ENCODE data around the gene PCP2.
"Not testable (repeated sequence)": the region's sequence is repeated elsewhere in the genome, so short reads cannot be mapped to it uniquely, and the experiment has no call there.

PCP2 gene

GRCh38 chr19:7646426-7646700, 12.8 kb upstream of the PCP2 start:
- TF ChIP-seq CTCF (conservative IDR thresholded peaks at IDR 0.05), result no peak
- no peak overlapping the region for H3K27ac ChIP-seq

GRCh38 chr19:7645656-7646425, 12.3 kb upstream of the PCP2 start:
- TF ChIP-seq CTCF (conservative IDR thresholded peaks at IDR 0.05), result no peak
- H3K27ac ChIP-seq, result no peak overlapping the region

- no peak overlapping the region for H3K27ac ChIP-seq
- no peak for TF ChIP-seq CTCF (conservative IDR thresholded peaks at IDR 0.05)
Observed at GRCh38 chr19:7645163-7645562, 11.6 kb upstream of the PCP2 start.

GRCh38 chr19:7644550-7644877, 11.0 kb upstream of the PCP2 start:
- no peak overlapping the region for H3K27ac ChIP-seq
- TF ChIP-seq CTCF (conservative IDR thresholded peaks at IDR 0.05), result no peak

GRCh38 chr19:7643629-7644549, 10.4 kb upstream of the PCP2 start:
- H3K27ac ChIP-seq, result not testable (repeated sequence)

GRCh38 chr19:7643031-7643415, 9.5 kb upstream of the PCP2 start:
- TF ChIP-seq CTCF (conservative IDR thresholded peaks at IDR 0.05), result no peak
- H3K27ac ChIP-seq, result no peak overlapping the region

GRCh38 chr19:7642295-7643030, 8.9 kb upstream of the PCP2 start:
- no peak for TF ChIP-seq CTCF (conservative IDR thresholded peaks at IDR 0.05)

More at GRCh38 chr19:7642295-7643030, 8.9 kb upstream of the PCP2 start:
- H3K27ac ChIP-seq, result no peak overlapping the region

Data from VCaP (cell line).